ENCODE results near the gene PNPLA3.
A peak's percentile ranks its signal among the peaks of the same experiment; 100 is the strongest.

The PNPLA3 gene

GRCh38 chr22:43956805-43957463 is 33.3 kb downstream of the PNPLA3 start:
- Histone ChIP-seq H2AFZ (ENCODE audit: low read length) (no peak overlapping the region), H3K4me3 (ENCODE audit: low read length, poor library complexity, severe bottlenecking) (peak overlapping the region; percentile 77), H3K9me2 (replicated peaks; ENCODE audit: low read depth, low read length) (no peaks in the 10 kb centered on the region), H3K9ac (ENCODE audit: low read depth, low read length, poor library complexity, severe bottlenecking) (peak overlapping the region; percentile 81), H3K4me1 (ENCODE audit: insufficient read depth, low read length, poor library complexity, severe bottlenecking) (peaks cover 25% of the 10 kb centered on the region), H3K79me2 (ENCODE audit: insufficient read depth, low read length) (peaks cover 60% of the 10 kb centered on the region), H3K36me3 (ENCODE audit: insufficient read depth, low read length) (no peaks in the 10 kb centered on the region), H3K4me2 (ENCODE audit: low read depth, low read length, poor library complexity, severe bottlenecking) (peak overlapping the region; percentile 90), H3F3A (ENCODE audit: low read depth) (no peaks in the 10 kb centered on the region), H4K20me1 (ENCODE audit: insufficient read depth, low read length, poor library complexity, severe bottlenecking) (peaks cover 6% of the 10 kb centered on the region), H3K27me3 (ENCODE audit: insufficient read depth, low read length, poor library complexity, severe bottlenecking) (peaks cover 14% of the 10 kb centered on the region), H3K9me3 (ENCODE audit: insufficient read depth, low read depth, low read length) (no peaks in the 10 kb centered on the region)
- TF ChIP-seq, protein P1, sequence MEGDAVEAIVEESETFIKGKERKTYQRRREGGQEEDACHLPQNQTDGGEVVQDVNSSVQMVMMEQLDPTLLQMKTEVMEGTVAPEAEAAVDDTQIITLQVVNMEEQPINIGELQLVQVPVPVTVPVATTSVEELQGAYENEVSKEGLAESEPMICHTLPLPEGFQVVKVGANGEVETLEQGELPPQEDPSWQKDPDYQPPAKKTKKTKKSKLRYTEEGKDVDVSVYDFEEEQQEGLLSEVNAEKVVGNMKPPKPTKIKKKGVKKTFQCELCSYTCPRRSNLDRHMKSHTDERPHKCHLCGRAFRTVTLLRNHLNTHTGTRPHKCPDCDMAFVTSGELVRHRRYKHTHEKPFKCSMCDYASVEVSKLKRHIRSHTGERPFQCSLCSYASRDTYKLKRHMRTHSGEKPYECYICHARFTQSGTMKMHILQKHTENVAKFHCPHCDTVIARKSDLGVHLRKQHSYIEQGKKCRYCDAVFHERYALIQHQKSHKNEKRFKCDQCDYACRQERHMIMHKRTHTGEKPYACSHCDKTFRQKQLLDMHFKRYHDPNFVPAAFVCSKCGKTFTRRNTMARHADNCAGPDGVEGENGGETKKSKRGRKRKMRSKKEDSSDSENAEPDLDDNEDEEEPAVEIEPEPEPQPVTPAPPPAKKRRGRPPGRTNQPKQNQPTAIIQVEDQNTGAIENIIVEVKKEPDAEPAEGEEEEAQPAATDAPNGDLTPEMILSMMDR (conservative IDR thresholded peaks at IDR 0.05; ENCODE audit: low read length): no peak
- no peak for TF ChIP-seq EZH2phosphoT487 (IDR thresholded peaks at IDR 0.05; ENCODE audit: borderline replicate concordance)

DNA sequence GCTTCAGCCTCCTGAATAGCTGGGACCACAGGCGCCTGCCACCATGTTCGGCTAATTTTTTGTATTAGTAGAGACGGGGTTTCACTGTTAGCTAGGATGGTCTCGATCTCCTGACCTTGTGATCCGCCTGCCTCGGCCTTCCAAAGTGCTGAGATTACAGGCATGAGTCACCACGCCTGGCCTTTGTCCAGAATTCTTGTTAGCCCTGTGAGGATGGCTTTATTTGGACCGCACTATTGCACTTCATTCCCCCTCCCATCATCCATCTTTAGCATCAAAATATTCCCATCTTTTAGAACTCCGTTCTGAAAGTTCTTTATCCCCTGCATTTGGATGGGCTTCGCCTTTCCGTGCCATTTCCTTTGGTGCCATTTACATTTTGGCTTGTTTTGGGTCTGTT is 34.3 kb downstream of the PNPLA3 start:
- no peak overlapping the region for H3K9ac ChIP-seq (ENCODE audit: low read depth, low read length, poor library complexity, severe bottlenecking)
- peaks cover 25% of the 10 kb centered on the region for H3K4me1 ChIP-seq (ENCODE audit: insufficient read depth, low read length, poor library complexity, severe bottlenecking)
- no peak overlapping the region for H2AFZ ChIP-seq (ENCODE audit: low read length)
- H3F3A ChIP-seq (ENCODE audit: low read depth): no peaks in the 10 kb centered on the region
- peak overlapping the region; percentile 40 for H3K4me2 ChIP-seq (ENCODE audit: low read depth, low read length, poor library complexity, severe bottlenecking)
- peaks cover 60% of the 10 kb centered on the region for H3K79me2 ChIP-seq (ENCODE audit: insufficient read depth, low read length)
- H3K9me2 ChIP-seq (replicated peaks; ENCODE audit: low read depth, low read length): no peaks in the 10 kb centered on the region
- peaks cover 6% of the 10 kb centered on the region for H4K20me1 ChIP-seq (ENCODE audit: insufficient read depth, low read length, poor library complexity, severe bottlenecking)
- no peak overlapping the region for H3K4me3 ChIP-seq (ENCODE audit: low read length, poor library complexity, severe bottlenecking)
- H3K27me3 ChIP-seq (ENCODE audit: insufficient read depth, low read length, poor library complexity, severe bottlenecking): peaks cover 11% of the 10 kb centered on the region
- no peaks in the 10 kb centered on the region for H3K9me3 ChIP-seq (ENCODE audit: insufficient read depth, low read depth, low read length)
- H3K36me3 ChIP-seq (ENCODE audit: insufficient read depth, low read length): no peaks in the 10 kb centered on the region
- TF ChIP-seq, protein P1 (conservative IDR thresholded peaks at IDR 0.05; ENCODE audit: low read length): no peak
- TF ChIP-seq EZH2phosphoT487 (IDR thresholded peaks at IDR 0.05; ENCODE audit: borderline replicate concordance): no peak

DNA sequence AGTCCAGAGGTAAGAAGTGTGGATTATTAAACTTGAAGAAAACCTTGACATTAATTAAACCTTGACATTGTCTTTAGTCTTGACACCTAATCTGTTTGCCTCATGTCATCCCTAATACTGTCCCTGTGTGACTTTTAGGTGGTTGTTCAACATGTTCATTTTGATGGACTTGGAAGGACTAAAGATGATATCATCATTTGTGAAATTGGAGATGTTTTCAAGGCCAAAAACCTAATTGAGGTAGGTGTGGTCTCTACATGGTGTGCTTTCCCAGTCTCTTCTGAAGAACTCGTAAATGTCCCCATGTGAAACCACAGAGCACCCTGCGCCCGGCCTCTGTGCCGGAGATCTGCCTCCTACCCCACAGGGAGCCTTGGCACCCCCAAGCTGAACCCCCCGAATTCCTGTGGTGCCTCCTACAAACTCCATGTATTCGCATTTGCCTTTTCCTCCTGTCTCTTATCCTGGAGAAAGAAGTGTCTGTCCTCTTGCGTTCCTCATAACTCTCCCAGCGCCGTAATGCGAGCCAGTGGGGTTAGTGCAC is 40.8 kb downstream of the PNPLA3 start:
- Histone ChIP-seq H3K27me3 (ENCODE audit: insufficient read depth, low read length, poor library complexity, severe bottlenecking) (no peaks in the 10 kb centered on the region), H3K36me3 (ENCODE audit: insufficient read depth, low read length) (peaks cover 54% of the 10 kb centered on the region; the same call in 1 of the 2 replicates), H3K79me2 (ENCODE audit: insufficient read depth, low read length) (peaks cover 16% of the 10 kb centered on the region), H3K4me1 (ENCODE audit: insufficient read depth, low read length, poor library complexity, severe bottlenecking) (peaks cover 4% of the 10 kb centered on the region), H3K4me2 (ENCODE audit: low read depth, low read length, poor library complexity, severe bottlenecking) (no peak overlapping the region), H3K9ac (ENCODE audit: low read depth, low read length, poor library complexity, severe bottlenecking) (no peak overlapping the region), H3K9me3 (ENCODE audit: insufficient read depth, low read depth, low read length) (no peaks in the 10 kb centered on the region), H3K9me2 (replicated peaks; ENCODE audit: low read depth, low read length) (no peaks in the 10 kb centered on the region), H4K20me1 (ENCODE audit: insufficient read depth, low read length, poor library complexity, severe bottlenecking) (no peaks in the 10 kb centered on the region), H3F3A (ENCODE audit: low read depth) (no peaks in the 10 kb centered on the region), H3K4me3 (ENCODE audit: low read length, poor library complexity, severe bottlenecking) (no peak overlapping the region), H2AFZ (ENCODE audit: low read length) (no peak overlapping the region)
- no peak for TF ChIP-seq EZH2phosphoT487 (IDR thresholded peaks at IDR 0.05; ENCODE audit: borderline replicate concordance)
- TF ChIP-seq, protein P1 (conservative IDR thresholded peaks at IDR 0.05; ENCODE audit: low read length): no peak

Data from Loucy (cell line).